ENCODE measurements around the gene DTYMK.

DTYMK gene

GRCh38 chr2:241734467-241735208 is 48.0 kb upstream of the DTYMK start, which contains the start of gene D2HGDH (continued):
- no peak for TF ChIP-seq ZBTB48 (tag by site-specific recombination; IDR thresholded peaks at IDR 0.05)
- no peak for TF ChIP-seq ZNF366 (tag by site-specific recombination; conservative IDR thresholded peaks at IDR 0.05)
- TF ChIP-seq ZSCAN30 (tag by site-specific recombination; IDR thresholded peaks at IDR 0.05), result peak; percentile 62
- no peak for TF ChIP-seq KLF9 (tag by site-specific recombination; IDR thresholded peaks at IDR 0.05; ENCODE audit: low read depth)
- TF ChIP-seq, protein P1, sequence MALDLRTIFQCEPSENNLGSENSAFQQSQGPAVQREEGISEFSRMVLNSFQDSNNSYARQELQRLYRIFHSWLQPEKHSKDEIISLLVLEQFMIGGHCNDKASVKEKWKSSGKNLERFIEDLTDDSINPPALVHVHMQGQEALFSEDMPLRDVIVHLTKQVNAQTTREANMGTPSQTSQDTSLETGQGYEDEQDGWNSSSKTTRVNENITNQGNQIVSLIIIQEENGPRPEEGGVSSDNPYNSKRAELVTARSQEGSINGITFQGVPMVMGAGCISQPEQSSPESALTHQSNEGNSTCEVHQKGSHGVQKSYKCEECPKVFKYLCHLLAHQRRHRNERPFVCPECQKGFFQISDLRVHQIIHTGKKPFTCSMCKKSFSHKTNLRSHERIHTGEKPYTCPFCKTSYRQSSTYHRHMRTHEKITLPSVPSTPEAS (tag by site-specific recombination; IDR thresholded peaks at IDR 0.05), result no peak
- TF ChIP-seq MYNN (tag by site-specific recombination; IDR thresholded peaks at IDR 0.05; ENCODE audit: borderline replicate concordance), result no peak
- TF ChIP-seq ZFP3 (tag by site-specific recombination; IDR thresholded peaks at IDR 0.05; ENCODE audit: low read depth), result no peak
- TF ChIP-seq, protein P2, sequence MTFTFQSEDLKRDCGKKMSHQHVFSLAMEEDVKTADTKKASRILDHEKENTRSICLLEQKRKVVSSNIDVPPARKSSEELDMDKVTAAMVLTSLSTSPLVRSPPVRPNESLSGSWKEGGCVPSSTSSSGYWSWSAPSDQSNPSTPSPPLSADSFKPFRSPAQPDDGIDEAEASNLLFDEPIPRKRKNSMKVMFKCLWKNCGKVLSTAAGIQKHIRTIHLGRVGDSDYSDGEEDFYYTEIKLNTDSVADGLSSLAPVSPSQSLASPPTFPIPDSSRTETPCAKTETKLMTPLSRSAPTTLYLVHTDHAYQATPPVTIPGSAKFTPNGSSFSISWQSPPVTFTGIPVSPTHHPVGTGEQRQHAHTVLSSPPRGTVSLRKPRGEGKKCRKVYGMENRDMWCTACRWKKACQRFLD (tag by site-specific recombination; IDR thresholded peaks at IDR 0.05), result no peak
- no peak for TF ChIP-seq ZNF23 (tag by site-specific recombination; IDR thresholded peaks at IDR 0.05; ENCODE audit: borderline replicate concordance)
- TF ChIP-seq, protein P3, sequence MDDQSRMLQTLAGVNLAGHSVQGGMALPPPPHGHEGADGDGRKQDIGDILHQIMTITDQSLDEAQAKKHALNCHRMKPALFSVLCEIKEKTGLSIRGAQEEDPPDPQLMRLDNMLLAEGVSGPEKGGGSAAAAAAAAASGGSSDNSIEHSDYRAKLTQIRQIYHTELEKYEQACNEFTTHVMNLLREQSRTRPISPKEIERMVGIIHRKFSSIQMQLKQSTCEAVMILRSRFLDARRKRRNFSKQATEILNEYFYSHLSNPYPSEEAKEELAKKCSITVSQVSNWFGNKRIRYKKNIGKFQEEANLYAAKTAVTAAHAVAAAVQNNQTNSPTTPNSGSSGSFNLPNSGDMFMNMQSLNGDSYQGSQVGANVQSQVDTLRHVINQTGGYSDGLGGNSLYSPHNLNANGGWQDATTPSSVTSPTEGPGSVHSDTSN (CRISPR knock-in tag; IDR thresholded peaks at IDR 0.05), result peak; percentile 63
- 0 out of 2 replicates have a peak, but pooled peaks have one; percentile 7 for TF ChIP-seq SP3 (tag by site-specific recombination; IDR thresholded peaks at IDR 0.05)
- TF ChIP-seq, protein P4, sequence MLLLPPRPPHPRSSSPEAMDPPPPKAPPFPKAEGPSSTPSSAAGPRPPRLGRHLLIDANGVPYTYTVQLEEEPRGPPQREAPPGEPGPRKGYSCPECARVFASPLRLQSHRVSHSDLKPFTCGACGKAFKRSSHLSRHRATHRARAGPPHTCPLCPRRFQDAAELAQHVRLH (tag by site-specific recombination; IDR thresholded peaks at IDR 0.05), result no peak
- TF ChIP-seq ZNF610 (tag by site-specific recombination; IDR thresholded peaks at IDR 0.05; ENCODE audit: borderline replicate concordance), result no peak
- no peak for TF ChIP-seq PRDM2 (tag by site-specific recombination; IDR thresholded peaks at IDR 0.05; ENCODE audit: borderline replicate concordance)
- TF ChIP-seq ZNF654 (tag by site-specific recombination; IDR thresholded peaks at IDR 0.05; ENCODE audit: low read depth), result no peak
- no peak for TF ChIP-seq ZNF639 (tag by site-specific recombination; IDR thresholded peaks at IDR 0.05)
- no peak for TF ChIP-seq ZNF768 (tag by site-specific recombination; IDR thresholded peaks at IDR 0.05)
- no peak for TF ChIP-seq ZNF292 (tag by site-specific recombination; IDR thresholded peaks at IDR 0.05; ENCODE audit: borderline replicate concordance, low read depth)
- TF ChIP-seq ZNF121 (tag by site-specific recombination; IDR thresholded peaks at IDR 0.05), result 0 out of 2 replicates have a peak, but pooled peaks have one; percentile 13
- no peak for TF ChIP-seq YY1 (tag by site-specific recombination; IDR thresholded peaks at IDR 0.05)
- TF ChIP-seq ZNF791 (tag by site-specific recombination; IDR thresholded peaks at IDR 0.05), result no peak
- peak; percentile 31; the same call in 1 of the 2 replicates for TF ChIP-seq KLF8 (tag by site-specific recombination; IDR thresholded peaks at IDR 0.05)
- TF ChIP-seq ZXDB (tag by site-specific recombination; IDR thresholded peaks at IDR 0.05), result no peak
- no peak for TF ChIP-seq ZNF146 (tag by site-specific recombination; IDR thresholded peaks at IDR 0.05)
- no peak for TF ChIP-seq RBAK (tag by site-specific recombination; IDR thresholded peaks at IDR 0.05)
- no peak for TF ChIP-seq ZNF645 (tag by site-specific recombination; IDR thresholded peaks at IDR 0.05)
- no peak for TF ChIP-seq ZNF521 (tag by site-specific recombination; IDR thresholded peaks at IDR 0.05)
- no peak for TF ChIP-seq ZNF621 (tag by site-specific recombination; IDR thresholded peaks at IDR 0.05)
